HG03103 (cell line): ENCODE measurements around the gene PNPLA3.
"Not testable (repeated sequence)": the region's sequence is repeated elsewhere in the genome, so short reads cannot be mapped to it uniquely, and the experiment has no call there.

Experiments
- ATAC-seq: cut with Tn5 transposase; IDR thresholded peaks from one replicate; pipeline ENCODE4 v1.9.1; 2021; ENCODE audit warnings: low read depth; ENCODE audit not compliant: unreplicated experiment

The PNPLA3 gene

DNA sequence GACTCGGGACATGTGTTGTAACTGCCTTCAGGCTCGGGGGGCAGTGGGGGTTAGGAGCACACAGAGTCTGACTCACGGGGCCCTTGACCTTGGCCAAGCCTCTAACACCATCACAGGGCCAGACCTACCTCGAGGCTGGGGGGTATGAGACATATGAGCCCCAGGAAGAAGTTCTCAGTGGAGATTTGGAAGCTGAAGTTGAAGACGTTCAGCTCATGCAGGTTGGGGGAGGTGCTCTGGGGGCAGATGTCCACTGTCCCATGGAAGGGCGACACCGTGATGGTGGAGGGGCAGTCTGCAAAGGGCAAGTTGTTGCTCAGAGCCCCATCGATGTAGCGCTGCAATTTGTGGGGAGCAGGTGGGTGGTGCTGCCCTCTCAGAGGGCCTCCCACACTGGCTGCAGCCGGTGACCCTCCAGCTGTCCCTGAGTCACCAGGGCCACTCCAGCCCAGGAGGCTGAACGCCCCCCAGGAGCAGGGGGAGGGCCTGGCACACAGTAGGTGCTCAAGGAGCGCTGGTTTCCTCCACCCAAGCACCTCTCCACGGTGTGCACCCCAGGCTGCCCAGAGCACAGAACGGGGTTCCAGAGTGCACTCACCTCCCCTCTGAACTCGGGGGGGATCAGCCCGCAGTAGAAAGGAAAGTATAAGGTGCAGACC lies 34.3 kb upstream of the PNPLA3 start:
- ATAC-seq = no peak

- ATAC-seq = no peak
Measured at GRCh38 chr22:43889860-43890253, 33.7 kb upstream of the PNPLA3 start.

GRCh38 chr22:43890901-43891331 lies 32.7 kb upstream of the PNPLA3 start:
- ATAC-seq = no peak

DNA sequence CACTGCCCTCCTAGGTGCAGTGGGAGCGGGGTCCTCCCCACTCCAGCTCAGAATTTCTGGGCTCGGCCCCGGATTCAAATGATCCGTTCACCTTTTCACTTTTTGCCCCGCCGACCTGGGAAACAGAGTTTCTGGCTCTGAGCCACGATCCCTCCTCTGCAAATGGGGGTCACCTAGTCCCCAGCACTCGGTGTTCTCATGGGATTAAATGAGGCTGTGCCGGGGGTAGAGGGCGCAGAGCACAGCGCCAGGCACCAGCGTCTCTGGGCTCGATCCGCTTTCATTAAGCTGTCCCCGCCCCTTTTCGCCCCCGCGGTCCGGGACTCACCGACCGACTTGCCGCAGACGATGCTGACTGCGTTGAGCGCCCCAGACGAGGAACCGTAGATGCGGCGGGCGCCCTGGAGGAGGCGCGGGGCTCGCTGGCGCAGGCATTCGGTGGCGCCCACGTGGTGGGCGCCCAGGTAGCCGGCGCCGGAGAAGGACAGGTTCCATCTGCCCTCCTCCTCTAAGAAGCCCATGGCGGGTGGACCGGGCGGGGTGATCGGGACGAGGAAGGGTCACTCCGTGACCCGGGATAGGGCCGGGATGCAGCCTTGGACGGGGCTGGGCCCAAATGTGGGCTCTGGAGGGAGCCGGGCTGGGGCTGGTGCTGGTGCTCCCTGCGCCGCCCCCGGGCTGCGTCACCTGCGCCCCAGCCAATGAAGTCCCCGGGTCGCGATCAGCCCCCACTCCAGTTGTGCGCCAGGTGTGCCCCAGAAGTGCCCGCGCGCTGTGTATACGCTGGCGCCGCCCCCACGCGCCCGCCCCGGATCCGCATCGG lies 32.0 kb upstream of the PNPLA3 start, which contains the start of gene PNPLA5:
PNPLA5 (minus strand) TSS at position 654 of the 823 bp plus-strand sequence; CDS start at position 521, 133 bp downstream.
- ATAC-seq = no peak

- no peak for ATAC-seq
Measured at GRCh38 chr22:43892183-43892894, 31.3 kb upstream of the PNPLA3 start.

- no peak for ATAC-seq
Measured at GRCh38 chr22:43893266-43893665, 30.3 kb upstream of the PNPLA3 start.

DNA sequence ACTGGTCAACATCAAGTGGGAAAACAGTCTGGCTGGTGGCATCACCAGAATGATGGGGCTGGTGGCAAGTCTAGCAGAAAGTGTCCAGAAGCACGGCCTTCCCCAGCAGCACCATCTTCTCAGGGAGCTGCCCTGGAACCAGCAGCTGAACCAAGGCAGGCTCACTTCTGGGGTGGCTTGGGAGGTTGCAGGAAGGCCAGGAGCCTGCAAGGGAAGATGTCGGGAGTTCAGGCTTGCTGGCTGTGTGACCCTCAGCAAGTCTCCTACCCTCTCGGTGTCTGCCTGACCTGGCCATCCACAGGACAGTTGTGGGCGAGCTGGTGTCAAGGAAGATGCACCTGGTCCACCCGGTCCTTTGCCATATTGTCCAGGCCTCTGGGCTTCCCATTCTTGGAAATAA lies 29.5 kb upstream of the PNPLA3 start:
- ATAC-seq = no peak

DNA sequence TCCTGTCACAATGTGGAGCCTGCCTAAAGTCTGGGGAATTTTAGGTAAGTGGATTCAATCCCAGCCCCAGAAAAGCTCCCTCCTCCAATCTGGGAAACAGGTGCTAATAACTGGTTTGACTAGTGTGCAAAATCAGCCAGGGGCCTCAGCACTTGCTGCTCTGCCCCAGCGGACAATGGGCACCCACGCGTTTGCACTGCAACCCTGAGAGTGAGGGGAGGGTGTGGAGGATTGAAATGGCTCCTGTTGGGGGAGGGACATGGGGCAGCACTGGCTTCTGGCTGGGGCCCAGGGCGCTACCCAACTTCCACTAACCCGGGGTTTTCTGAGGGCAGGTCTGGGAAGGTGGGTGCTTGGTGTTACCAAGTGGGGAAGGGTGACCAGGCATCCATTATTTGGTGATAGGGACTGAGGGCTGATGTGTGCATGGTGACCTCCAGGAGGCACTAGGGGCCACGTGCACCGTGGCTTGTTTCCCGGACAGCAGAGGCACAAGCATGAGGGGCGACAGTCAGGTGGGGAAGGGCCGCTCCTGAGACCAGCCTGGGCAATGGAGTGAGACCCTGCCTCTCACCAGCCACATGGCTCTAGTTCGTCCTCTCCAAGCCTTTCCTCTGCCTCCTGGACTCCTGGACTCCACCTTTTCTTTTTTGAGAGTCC lies 27.5 kb upstream of the PNPLA3 start:
- no peak for ATAC-seq

- no peak for ATAC-seq
Measured at GRCh38 chr22:43897751-43898261, 25.8 kb upstream of the PNPLA3 start.

DNA sequence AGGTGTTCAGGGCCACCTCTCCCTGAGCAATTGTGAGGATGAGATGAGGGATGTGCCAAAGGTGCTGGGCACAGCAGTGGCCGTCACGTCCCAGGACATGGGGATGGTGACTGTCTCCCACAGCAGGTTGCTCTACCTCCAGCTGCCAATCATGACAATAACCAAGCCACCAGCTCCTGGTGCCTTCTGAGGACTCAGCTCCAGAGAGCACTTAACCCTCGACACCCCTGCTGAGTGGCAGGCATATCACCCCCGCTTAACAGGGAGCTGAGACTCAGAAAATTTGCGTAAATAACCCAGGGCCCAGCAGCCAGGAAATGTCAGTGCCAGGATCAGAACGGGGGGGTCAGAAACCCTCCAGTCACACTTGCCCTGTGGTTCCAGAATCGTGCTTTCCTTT lies 23.4 kb upstream of the PNPLA3 start:
- ATAC-seq = no peak

DNA sequence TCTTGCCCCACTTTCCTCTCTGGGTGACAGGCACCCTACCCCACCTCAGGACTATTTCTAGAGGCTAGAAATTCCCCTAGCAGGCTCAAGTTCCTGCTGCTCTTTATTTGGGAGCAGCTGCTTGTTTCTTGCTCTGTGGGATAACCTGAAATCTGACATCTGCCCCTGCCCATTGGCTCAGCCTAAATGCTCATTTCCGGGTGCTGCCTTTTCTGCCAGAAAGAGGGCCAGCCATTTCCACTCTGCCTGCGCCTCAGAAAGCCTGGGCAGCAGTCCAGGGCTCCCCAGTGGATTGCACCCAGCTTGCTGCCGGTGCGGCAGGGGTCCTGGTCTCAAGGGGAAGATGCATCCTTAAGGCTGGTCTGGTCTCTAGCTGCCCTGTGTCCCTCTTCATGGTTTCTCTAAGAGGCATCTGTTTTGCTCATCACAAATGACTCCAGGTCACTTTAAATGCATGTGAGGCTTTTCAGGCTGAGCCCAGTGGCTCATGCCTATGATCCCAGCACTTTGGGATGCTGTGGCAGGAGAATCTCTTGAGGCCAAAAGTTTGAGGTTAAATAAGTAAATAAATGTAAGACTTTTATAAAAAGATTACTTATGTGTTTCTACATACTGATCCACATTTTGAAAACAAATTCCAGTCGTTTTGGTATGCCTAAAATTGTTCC lies 21.5 kb upstream of the PNPLA3 start:
- no peak for ATAC-seq

- ATAC-seq = not testable (repeated sequence)
Measured at GRCh38 chr22:43903033-43903432, 20.6 kb upstream of the PNPLA3 start.

DNA sequence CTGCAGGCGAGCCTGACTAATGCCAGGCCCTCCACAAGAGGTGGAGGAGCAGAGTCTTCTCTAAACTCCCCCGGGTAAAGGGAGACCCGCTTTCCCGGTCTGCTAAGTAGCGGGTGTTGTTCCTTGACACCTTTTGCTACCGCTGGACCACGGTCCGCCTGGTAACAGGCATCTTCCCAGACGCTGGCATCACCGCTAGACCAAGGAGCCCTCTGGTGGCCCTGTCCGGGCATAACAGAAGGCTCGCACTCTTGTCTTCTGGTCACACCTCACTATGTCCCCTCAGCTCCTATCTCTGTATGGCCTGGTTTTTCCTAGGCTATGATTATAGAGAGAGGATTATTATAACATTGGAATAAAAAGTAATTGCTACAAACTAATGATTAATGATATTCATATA lies 19.2 kb upstream of the PNPLA3 start:
- not testable (repeated sequence) for ATAC-seq

DNA sequence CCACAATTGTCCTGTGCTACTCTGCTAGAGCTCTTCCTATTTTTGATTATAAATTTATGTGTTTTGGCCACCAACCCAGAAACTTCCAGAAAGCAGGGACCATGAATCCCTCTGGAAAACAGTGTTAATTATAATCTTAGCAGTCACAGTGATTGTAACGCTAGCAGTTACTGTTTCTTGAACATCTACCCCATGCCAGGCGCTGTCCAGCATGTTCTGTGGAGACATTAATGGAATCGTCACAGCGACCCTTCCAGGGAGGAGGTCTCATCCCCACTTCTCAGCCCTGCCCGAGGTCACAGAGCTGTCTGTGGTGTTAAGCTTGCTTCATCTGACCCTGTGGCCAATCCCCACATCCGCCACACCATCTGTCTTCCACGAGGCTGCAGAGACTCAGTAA lies 17.9 kb upstream of the PNPLA3 start:
- ATAC-seq = no peak

GRCh38 chr22:43909708-43910107 lies 13.9 kb upstream of the PNPLA3 start:
- ATAC-seq = no peak

- no peak for ATAC-seq
Measured at GRCh38 chr22:43910178-43910695, 13.4 kb upstream of the PNPLA3 start.

GRCh38 chr22:43911351-43911750 lies 12.3 kb upstream of the PNPLA3 start:
- no peak for ATAC-seq

- ATAC-seq = no peak
Measured at GRCh38 chr22:43917521-43917920, 6.1 kb upstream of the PNPLA3 start.

GRCh38 chr22:43919106-43919973 lies 4.3 kb upstream of the PNPLA3 start:
- ATAC-seq = no peak
